ENCODE results near the gene PRAMEF14.
"Not testable (repeated sequence)": the region's sequence is repeated elsewhere in the genome, so short reads cannot be mapped to it uniquely, and the experiment has no call there.

Gene PRAMEF14, protein sequence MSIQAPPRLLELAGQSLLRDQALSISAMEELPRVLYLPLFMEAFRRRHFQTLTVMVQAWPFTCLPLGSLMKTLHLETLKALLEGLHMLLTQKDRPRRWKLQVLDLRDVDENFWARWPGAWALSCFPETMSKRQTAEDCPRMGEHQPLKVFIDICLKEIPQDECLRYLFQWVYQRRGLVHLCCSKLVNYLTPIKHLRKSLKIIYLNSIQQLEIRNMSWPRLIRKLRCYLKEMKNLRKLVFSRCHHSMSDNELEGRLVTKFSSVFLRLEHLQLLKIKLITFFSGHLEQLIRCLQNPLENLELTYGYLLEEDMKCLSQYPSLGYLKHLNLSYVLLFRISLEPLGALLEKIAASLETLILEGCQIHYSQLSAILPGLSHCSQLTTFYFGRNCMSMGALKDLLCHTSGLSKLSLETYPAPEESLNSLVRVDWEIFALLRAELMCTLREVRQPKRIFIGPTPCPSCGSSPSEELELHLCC

GRCh38 chr1:13347034-13347433, at the start of gene PRAMEF14:
PRAMEF14 (minus strand) TSS chr1:13347134; CDS start chr1:13345314, 1,820 bp downstream.
- not testable (repeated sequence) for FAIRE-seq

- not testable (repeated sequence) for FAIRE-seq
Measured at GRCh38 chr1:13395311-13395710, 48.4 kb upstream of the PRAMEF14 start.

- not testable (repeated sequence) for FAIRE-seq
Measured at GRCh38 chr1:13394761-13395160, 47.8 kb upstream of the PRAMEF14 start.

GRCh38 chr1:13393004-13393403, 46.1 kb upstream of the PRAMEF14 start:
- FAIRE-seq, result not testable (repeated sequence)

DNA sequence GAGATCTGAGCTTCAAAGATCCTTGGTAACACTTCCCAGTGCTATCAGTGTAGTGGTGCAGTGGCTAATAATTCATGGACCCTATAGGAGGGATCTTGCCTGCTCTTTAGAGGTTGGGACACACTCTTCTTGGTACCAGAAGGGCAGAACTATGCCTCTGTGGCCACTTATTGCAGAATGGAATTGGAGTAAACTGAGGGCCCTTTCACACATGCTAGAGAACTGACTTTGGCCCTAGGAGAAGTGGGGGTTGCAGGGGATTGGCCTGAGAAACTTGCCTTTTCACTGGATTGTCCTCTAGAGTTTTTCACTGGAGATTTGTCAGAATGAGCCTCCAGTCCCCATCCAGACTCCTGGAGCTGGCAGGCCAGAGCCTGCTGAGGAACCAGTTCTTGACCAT, 42.4 kb upstream of the PRAMEF14 start, which contains the start of gene PRAMEF17:
TSS of gene PRAMEF17 (plus strand) at position 301 of the 400 bp plus-strand sequence. CDS start at position 327, 26 bp downstream.
- FAIRE-seq, result not testable (repeated sequence)

- FAIRE-seq, result not testable (repeated sequence)
Measured at GRCh38 chr1:13380380-13380779, 33.4 kb upstream of the PRAMEF14 start.

- not testable (repeated sequence) for FAIRE-seq
Measured at GRCh38 chr1:13378983-13379382, 32.0 kb upstream of the PRAMEF14 start.

- FAIRE-seq, result not testable (repeated sequence)
Measured at GRCh38 chr1:13368544-13368943, 21.6 kb upstream of the PRAMEF14 start.

DNA sequence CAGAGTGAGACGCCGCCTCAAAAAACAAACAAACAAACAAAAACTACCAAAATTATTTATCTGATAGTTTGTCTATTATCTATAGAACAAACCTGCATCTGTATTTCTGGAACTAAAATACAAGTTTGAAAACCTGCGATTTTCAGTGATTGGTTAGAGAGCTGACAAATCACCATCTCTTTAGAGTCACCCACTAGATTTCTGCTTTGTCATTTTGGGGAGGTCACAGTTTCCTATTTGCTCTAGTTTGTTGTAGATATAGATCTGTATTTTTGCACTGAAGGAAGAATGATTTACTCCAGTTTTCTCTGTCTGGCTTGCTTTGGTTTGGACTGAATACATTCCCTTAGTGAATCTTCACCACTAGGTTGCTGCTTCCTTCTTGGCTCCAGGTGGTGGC, 19.6 kb upstream of the PRAMEF14 start:
- not testable (repeated sequence) for FAIRE-seq

- not testable (repeated sequence) for FAIRE-seq
Measured at GRCh38 chr1:13364928-13365327, 18.0 kb upstream of the PRAMEF14 start.

GRCh38 chr1:13362364-13362763, 15.4 kb upstream of the PRAMEF14 start:
- FAIRE-seq, result not testable (repeated sequence)

DNA sequence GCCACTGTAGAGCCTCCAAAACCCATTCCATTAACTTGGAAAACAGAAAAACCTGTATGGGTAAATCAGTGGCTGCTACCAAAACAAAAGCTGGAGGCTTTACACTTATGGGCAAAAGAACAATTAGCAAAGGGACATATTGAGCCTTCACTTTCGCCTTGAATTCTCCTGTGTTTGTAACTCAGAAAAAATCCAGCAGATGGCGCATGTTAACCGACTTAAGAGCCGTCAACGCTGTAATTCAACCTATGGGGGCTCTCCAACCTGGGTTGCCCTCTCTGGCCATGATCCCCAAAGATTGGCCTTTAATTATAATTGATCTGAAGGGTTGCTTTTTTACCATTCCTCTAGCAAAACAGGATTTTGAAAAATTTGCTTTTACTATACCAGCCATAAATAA, 9.8 kb upstream of the PRAMEF14 start:
- not testable (repeated sequence) for FAIRE-seq

DNA sequence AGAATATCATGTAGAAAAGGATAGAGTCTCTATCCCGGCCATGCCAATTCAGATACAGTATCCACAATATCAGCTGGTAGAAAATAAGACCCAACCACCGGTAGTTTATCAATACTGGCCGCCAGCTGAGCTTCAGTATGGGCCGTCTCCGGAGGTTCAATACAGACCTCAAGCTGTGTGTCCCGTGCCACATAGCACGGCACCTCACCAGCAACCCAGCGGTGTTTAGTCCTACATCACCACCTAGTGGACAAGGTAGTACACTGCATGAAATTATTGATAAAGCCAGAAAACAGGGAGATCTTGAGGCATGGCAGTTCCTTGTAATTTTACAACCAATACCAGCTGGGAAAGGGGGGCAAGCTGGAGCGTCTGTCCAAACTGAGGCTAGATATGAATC, 7.5 kb upstream of the PRAMEF14 start:
- FAIRE-seq, result not testable (repeated sequence)

DNA sequence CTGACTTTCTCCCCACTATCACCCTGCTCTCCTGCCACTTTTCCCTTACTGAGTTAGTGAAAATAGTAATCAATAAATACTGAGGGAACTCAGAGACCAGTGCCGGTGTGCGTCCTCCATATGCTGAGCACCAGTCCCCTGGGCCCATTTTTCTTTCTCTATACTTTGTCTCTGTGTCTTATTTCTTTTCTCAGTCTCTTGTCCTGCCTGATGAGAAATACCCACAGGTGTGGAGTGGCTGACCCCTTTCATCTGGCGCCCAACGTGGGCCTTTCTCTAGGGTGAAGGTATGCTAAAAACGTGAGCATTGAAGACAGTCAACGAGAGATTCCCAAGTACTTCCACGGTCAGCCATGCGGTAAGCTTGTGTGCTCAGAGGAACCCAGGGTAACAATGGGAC, 6.5 kb upstream of the PRAMEF14 start:
- not testable (repeated sequence) for FAIRE-seq

- not testable (repeated sequence) for FAIRE-seq
Measured at GRCh38 chr1:13342496-13342895, 4.4 kb downstream of the PRAMEF14 start.

- not testable (repeated sequence) for FAIRE-seq
Measured at GRCh38 chr1:13315281-13315680, 31.7 kb downstream of the PRAMEF14 start, which contains the start of gene PRAMEF15. PRAMEF15 (plus strand) TSS chr1:13315581; CDS start chr1:13318408, 2,827 bp downstream.

- not testable (repeated sequence) for FAIRE-seq
Measured at GRCh38 chr1:13303239-13303638, 43.7 kb downstream of the PRAMEF14 start, which contains the start of gene PRAMEF33. PRAMEF33 (plus strand) TSS chr1:13303539; CDS start chr1:13305955, 2,416 bp downstream.

DNA sequence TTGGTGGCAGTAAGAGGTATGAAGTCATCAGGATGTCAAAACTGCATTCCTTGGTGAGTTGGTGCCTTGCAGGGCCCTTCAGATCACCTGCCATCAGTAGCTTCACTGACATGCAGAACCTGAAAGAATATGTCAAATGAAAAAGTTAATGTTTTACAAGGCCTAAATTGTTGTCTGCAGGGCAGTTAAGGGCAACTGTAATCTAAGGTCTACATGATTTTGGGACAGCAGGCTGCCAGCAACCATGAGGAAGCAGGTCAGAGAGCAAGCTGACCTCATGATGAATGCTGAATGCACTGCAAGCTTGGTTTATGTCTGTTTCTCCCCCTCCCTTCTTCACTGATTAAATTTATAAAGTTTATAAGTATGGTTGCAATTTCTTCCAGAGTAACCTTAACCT, 44.7 kb downstream of the PRAMEF14 start:
- not testable (repeated sequence) for FAIRE-seq

GRCh38 chr1:13298699-13299098, 48.2 kb downstream of the PRAMEF14 start:
- FAIRE-seq, result not testable (repeated sequence)

- not testable (repeated sequence) for FAIRE-seq
Measured at GRCh38 chr1:13297216-13297931, 49.6 kb downstream of the PRAMEF14 start.
